GM12874 (cell line): ENCODE results near the gene ZGPAT.

ENCODE experiments used
- CTCF ChIP-seq: IDR thresholded peaks from 2 replicates; pipeline ENCODE4 v1.5.1; 2011; ENCODE audit warnings: low read depth, mild to moderate bottlenecking, control low read depth, low read length, moderate library complexity; ENCODE audit not compliant: insufficient read depth

The ZGPAT gene

GRCh38 chr20:63701329-63702035 lies 6.4 kb upstream of the ZGPAT start:
- no peak for TF ChIP-seq CTCF

- TF ChIP-seq CTCF, result no peak
Measured at GRCh38 chr20:63702036-63702665, 5.7 kb upstream of the ZGPAT start.

- no peak for TF ChIP-seq CTCF
Measured at GRCh38 chr20:63702751-63703470, 4.9 kb upstream of the ZGPAT start.

GRCh38 chr20:63703471-63703975 lies 4.3 kb upstream of the ZGPAT start:
- no peak for TF ChIP-seq CTCF

- TF ChIP-seq CTCF, result no peak
Measured at GRCh38 chr20:63703976-63704748, 3.7 kb upstream of the ZGPAT start.

GRCh38 chr20:63704749-63705117 lies 3.1 kb upstream of the ZGPAT start:
- TF ChIP-seq CTCF, result no peak
